CD4-positive, alpha-beta T cell treated with Interleukin-17A for 4 hours (primary cell): Measurements from ENCODE around the gene FGFRL1.

Experiments
- DNase-seq: peaks from one replicate; pipeline ENCODE4 v3.0.0-alpha.2; 2020; ENCODE audit warnings: mixed read lengths

FGFRL1 gene

DNA sequence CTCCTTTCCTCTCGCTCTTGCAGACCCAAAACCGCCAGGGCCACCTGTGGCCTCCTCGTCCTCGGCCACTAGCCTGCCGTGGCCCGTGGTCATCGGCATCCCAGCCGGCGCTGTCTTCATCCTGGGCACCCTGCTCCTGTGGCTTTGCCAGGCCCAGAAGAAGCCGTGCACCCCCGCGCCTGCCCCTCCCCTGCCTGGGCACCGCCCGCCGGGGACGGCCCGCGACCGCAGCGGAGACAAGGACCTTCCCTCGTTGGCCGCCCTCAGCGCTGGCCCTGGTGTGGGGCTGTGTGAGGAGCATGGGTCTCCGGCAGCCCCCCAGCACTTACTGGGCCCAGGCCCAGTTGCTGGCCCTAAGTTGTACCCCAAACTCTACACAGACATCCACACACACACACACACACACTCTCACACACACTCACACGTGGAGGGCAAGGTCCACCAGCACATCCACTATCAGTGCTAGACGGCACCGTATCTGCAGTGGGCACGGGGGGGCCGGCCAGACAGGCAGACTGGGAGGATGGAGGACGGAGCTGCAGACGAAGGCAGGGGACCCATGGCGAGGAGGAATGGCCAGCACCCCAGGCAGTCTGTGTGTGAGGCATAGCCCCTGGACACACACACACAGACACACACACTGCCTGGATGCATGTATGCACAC lies 13.6 kb downstream of the FGFRL1 start:
- DNase-seq, result no peak

DNA sequence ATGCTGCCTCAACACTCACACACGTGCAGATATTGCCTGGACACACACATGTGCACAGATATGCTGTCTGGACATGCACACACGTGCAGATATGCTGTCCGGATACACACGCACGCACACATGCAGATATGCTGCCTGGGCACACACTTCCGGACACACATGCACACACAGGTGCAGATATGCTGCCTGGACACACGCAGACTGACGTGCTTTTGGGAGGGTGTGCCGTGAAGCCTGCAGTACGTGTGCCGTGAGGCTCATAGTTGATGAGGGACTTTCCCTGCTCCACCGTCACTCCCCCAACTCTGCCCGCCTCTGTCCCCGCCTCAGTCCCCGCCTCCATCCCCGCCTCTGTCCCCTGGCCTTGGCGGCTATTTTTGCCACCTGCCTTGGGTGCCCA lies 14.7 kb downstream of the FGFRL1 start:
- peak; percentile 28 for DNase-seq

DNA sequence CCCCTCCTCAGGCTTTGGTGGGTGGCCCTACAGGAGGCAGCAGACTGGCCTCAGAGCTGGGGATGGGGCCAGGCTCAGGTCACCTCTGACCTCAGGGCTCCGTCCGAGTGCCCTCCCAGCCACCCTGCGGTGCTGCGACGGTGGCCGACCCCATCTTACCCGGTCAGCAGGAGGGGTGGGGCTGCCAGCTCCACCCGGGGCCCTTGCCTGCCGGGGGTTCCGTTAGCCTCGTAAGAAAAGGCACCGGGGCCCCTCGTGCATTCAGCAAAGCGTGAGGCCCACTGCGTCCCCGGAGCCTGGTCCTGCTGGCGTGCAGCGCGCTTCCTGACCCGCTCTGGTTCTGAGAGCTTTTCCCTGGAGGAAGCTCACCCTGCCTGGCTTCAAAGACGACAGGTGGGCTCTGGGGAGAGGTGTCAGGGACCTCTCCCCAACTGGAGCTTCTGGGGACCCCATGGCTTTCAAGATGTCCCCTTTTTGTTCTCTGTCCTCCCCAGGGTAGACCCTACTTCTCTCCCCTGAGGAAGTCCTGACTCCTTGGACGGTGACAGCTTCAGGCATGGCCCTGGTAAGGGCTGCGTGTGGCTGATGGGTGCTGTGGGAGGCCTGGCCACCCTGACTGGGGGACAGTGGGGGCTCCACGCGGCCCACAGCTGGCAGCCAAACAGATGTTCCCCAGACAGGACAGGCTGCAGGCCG lies 15.9 kb downstream of the FGFRL1 start:
- DNase-seq, result no peak

DNA sequence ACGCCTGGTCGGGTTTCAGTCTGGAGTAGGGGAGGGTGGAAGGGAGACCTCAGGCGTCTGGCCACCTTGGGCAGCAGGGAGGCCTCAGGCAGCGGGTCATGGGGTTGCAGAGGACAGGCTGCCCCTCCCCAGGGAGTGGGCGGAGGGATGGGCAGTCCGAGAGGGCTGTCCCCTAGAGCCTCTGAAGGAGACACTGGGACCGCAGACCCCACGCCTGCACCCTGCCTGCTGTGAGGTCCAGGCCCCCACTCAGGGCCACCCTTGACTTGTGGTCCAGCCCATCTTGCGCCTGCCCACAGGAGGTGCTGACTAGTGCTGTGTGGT lies 16.5 kb downstream of the FGFRL1 start:
- no peak for DNase-seq

DNA sequence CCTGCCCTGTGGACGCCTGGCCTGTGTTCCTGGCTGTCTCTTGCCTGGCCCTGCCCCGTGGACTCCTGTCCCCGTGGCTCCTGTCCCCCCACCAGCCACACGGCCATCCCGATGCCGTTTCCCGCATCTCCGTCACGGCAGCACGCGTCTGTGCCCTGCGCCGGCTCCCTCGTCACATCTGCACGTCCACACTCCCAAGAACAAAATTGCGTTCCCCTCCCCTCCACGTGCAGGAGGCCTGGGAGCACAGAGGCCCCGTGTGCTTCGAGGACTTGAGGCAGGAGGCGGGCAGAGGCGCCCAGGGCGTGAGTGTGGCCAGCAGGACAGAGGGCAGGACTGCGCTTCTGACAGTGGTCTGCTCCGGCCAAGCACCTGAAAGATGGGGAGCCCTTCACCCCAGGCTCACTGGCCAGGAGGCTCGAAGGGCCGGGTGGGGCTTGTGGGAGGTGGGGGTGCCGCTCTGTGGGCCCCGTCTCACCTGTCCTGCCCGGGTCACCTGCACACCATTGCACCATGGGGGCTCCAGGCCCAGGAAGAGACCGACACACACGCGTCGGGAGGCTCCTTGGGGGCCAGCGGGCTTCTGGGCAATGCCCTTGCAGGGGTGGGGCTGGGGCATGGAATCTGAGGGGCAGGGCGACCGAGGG lies 17.3 kb downstream of the FGFRL1 start:
- DNase-seq, result no peak

DNA sequence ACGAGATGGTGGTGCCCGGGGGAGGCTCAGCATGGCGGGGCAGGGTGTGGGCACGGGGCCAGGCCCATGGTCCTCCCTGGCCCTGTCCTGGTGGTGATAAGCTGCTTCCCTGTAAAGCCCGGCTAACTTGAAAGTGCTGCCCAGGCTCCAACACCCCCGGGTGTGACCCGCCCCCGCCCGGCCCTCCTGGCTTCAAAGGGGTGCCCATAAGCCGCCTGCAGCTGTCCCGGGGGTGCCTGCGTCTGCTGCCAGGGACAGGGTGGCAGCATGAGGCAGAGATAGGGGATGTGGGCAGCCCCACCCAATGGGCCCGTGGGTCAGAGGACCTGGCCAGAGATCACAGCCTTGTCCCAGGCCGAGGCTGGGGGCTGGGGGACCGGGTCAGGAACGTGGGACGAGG lies 18.1 kb downstream of the FGFRL1 start:
- DNase-seq, result no peak

DNA sequence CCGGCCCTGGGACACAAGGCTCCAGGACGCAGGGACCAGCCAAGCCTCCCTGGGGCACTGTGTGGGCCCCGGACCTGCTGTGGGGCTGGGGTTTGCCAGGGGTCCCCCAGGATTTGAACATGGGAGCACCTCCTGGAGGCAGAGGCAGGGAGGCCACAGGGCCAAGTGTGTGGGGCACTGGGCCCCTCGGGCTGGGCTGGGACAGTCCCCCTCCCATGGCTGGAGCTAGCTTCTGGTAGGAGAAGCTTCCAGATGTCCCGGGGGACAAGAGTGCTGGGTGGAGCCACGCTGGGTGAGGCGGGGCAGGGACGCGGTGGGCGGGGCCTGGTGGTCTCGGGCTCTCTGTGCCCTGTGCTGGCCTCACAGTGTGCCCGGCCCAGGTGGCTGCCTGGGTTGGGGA lies 18.6 kb downstream of the FGFRL1 start:
- DNase-seq, result no peak

DNA sequence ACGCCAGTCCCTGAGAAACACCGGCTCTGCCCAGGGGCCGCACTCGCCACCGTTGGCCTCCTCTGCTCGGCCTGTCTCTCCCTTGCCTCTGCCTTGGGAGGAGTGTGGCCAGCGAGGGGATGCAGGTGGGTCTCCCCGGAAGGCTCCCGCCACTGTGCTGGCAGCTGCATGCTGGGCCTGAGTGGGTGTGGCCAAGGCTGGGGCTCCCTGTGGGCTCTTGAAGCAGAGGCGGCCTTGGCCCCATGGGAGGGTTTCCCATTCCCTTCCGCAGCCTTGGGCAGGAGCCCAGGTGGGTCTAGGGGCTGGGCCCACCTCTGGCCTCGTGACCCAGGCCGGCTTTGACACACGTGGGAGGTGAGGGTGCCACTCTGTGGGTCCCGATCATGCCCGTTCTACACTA lies 19.1 kb downstream of the FGFRL1 start:
- no peak for DNase-seq

DNA sequence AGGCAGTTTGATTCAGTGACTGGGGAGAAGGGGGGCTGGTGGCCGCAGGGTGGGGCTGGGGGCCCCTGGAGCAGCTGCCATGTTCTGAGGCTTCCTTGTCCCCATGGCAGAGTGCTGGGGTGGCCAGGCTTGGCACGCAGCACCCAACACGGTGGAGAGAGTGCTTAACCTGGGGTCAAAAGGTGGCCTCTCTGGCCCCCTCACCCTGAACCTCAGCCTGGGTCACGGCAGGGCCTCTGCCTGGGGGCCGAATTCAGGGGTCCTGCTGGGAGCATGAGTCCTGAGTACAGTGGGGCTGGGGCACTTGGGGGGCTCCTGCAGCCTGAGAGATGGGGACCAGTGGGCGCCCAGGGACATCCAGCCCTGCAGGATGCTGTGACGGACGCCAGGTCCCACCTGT lies 19.9 kb downstream of the FGFRL1 start:
- DNase-seq, result no peak

DNA sequence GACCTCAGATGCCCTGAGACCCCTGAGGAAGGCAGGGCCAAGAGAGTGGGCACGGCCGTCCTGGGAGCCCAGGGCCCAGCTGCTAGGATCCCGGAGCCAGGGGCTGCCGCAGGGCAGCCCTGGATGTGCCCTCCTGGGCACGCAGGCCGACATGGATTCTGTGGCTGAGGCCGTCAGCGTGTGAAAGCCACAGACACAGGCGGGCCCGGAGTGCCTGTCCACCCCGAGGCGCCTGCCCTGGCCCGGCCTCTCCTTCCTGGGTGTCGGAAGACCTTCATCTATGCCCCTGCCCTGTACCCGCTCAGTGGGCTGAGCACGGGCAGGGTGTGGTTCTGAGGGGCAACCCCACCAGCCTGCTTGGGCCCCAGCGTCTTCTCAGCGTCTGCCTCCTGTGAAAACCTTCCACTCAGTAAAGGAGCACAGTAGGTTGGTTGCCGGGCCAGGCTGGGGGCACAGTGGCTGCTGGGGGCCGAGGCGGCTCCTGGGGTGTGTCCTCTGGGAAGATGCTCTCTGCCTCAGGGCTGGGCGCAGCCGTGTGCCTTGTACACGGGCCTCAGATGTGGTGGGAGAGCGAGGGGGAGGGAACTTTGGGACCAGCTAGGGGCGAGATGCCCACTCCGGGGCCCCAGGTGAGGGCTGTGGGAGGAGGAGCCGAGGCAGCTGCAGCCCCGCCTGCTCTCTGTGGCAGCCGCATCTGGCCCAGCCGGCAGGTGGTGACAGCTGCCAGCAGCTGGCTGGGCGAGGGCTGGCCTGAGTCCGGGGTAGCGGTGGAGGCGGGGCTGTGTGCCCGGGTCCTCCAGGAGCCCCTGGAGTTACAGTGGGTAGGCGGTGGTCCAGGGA lies 20.8 kb downstream of the FGFRL1 start:
- no peak for DNase-seq

DNA sequence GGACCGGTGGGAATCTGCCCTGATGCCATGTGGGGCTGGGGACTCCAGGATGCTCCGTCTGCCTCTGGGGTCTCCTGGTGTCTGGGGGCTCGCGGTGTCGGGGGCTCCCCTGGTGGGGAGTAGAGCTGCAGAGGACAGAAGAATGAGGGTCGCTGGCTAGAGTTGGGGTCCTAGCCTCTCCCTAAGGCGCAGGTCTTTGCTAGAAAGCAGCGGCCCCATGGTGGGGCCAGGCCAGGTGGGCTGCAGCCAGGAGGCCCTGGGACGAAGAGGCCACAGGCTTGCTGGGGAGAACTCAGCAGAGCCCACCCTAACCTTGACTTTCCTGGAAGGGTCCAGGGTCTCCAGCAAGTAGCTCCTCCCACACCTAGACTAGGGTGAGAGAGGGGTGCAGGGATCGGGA lies 21.4 kb downstream of the FGFRL1 start:
- no peak for DNase-seq

DNA sequence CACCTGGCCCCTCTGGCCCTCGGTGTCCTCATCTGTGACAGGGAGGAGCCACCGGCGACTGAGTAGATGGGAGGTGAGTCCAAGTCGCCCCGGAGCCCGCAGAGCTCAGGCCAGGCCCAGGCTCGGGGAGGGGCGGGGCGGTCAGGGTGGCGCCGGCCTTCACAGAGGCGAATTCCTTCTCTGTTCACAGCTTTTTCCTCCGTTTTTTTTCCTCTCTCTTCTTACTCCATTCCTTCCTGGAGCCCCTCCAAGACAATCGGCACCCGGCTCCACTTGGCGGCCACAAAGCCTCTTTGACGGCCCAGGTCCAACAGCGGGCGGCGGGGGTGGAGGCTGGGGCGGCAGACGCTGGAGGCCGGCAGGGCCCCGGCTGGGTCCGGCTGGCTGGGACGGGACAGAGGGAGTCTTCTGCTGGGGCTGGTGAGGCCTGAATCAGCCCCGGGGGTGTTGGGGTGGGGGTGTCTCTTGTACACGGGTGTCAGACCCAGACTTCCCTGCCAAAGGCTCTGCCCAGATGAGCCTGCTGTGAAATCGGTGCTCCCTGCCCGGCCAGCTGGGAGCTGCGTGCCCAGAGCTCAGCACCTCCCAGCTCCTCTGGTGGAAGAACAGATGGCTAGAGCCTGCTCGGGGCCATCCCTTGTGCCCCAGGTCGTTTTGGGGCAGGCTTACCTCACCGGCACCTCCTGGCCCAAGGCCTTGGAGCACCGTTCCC lies 22.6 kb downstream of the FGFRL1 start:
- DNase-seq, result no peak

DNA sequence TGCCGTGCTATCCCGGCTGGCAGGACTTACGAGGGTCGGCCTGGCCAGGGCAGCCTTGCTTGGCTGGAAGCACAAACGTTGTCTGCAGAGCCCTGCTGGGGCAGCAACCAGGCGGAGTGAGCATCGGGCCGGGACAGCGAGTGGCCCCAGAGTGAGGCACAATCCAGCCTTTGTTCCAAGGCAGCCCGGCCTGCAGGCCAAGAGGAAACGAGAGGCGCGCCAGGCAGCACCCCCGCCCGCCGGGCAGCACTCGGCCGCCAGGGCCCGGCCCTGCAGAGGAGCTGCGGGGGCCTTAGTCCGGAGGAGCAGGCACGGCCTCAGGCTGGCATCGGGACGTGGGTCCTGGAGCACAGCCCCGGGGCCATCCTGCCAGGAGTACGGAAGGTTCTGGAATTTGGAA lies 24.1 kb downstream of the FGFRL1 start:
- DNase-seq, result no peak

DNA sequence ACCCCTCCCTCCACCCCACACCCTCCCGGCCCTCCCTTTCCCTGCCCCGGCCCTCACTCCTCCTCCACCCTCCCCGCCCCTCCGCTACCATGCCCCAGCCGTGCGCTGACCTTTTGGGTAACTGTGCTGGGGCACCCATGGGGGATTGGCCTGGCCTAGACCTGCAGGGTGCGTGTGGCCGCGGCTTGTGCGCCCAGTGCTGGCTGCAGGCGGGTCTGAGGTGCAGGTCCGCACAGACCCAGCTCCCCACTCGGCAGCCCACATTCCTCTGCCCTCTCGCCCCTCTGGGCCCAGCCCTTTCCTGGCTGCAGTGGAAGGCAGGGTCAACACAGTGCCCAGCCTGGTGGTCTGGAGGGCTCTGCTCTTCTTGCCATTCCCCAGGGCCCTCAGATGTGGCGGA lies 24.7 kb downstream of the FGFRL1 start:
- DNase-seq, result no peak

DNA sequence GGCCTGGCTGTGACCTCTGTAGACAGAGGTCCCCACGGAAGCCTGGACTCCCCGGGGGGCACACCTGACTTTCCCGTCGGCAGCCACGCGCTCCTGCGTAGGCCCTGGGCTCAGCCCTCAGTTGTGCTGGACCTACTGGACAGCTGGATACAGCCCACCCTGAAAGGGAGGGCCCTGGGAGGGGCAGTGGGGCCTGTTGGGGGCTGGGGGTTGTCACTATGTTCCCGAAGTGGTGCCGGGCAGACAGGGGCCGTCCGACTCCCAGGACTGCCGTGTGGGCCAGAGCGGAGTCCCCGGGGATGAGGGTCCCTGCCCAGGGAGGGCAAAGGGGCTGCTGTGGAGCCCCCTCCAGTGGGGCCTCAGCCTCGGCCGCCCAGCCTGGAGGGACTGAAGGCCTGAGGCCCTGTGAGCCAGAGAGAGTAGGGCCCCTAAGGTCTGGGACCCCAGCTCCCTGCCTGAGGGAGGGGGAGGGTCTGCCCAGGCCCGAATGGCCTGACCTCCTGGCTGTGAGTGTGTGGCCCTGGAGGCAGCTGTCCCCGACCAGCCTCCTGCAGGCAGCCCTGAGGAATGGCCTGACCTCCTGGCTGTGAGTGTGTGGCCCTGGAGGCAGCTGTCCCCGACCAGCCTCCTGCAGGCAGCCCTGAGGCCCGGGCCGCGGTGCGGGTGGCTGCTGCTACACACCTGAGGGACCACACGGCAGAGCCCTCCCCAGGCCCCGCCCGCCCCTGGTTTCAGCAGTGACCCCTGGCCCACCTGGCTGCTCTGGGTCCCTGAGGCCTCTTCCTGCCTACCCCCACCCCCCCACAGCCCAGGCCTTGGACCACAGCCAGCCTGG lies 25.8 kb downstream of the FGFRL1 start:
- DNase-seq, result no peak

DNA sequence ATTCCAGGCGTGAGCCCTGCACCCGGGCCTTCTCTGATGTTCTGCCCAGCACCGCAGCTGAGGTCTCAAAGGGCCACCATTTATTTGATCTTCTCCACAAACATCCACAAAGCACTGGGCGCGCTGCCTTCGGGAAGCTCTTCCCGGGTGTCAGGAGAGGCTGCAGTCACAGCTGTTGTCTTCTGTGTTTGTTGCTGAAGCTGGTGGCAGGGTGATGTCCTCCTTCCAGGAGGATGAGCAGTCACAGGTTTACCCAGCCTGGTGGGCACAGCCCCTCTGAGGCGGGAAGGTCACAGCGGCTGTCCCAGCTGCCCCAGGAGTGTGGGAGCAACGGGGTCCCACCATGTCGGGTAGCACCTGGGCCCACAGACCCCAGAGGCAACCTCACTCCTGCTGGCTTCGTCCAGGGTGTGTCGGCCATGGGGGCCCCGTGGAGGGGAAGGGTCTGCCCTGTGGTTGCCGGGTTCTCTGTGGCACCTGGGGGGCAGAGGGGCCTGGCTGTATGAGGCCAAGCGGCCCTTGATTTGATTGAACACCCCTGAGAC lies 27.6 kb downstream of the FGFRL1 start:
- DNase-seq, result no peak

DNA sequence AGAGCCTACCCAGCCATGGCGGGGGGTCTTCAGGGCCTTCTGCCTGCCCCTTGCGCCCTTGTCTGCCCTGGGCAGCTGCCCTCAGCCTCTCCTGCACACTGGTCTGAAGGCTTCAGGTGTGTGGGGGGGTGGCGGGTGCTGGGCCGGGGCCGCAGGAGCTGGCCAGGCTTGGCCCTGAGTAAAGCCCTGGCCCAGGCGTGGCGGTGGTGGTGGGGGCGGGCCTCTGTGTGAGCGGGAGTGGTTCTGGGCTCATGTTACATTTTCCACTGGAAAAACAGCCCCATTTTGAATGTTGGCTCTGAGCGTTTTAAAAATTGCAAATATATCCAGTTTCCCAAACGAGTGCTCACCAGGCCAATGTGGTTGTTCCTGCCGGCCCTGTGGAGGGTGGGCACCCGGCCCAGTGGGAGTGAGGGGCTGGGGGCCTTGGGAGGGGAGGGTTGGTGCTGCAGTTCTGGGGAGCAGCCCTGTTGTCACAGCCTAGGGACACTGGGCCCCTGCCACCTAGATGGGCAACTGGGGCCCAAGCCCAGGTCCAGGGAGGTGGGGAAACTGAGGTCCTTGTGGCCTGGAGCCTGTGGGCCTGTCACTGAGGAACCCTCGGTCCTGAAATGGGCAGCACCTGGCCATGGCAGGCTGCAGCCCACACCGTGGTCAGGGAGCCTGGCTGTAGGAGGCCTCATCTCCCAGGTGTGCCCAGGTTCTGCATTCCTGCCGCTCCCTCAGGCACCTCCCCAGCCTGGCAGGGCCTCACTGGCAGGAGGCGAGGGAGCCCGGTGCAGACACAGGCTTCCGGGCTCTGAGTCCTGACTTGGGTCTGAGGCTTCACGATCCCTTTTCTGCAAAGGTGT lies 28.3 kb downstream of the FGFRL1 start:
- DNase-seq, result no peak

DNA sequence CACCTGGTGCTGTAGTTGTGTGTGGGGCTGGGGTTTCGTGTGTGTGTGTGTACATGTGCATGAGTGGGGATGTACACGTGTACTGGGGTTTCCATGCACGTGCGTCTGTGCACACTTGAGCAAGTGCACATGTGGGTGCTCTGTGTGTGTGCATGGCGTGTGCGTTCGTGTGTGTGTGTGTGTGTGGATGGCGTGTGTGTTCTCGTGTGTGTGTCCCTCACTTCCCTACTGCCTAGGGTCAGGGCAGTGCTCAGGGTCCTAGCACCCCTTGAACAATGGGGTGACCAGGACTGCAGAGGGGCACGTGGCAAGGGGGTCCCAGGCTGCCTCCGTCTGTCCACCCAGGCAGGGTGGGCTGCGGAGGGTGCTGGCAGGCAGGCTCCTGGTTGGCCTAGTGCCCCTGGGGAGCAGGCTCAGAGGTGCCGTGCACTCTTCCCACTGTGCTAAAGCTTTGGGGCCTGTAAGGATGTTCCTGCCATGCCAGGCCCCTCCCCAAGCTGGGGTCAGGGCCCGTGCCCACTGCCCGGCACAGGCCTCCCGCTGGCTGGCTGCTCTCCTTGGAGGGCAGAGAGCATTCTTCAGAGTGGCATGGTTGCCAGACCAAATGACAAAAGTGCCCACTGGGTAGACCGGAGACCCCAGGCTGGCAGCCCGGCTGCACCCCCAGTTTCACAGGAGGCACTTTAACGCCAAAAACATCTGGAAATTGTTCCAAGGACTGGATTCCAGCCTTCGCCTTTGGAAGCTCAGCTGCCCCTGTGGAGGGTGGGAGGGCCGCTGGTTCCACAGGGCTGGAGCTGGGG lies 29.1 kb downstream of the FGFRL1 start:
- DNase-seq, result no peak

DNA sequence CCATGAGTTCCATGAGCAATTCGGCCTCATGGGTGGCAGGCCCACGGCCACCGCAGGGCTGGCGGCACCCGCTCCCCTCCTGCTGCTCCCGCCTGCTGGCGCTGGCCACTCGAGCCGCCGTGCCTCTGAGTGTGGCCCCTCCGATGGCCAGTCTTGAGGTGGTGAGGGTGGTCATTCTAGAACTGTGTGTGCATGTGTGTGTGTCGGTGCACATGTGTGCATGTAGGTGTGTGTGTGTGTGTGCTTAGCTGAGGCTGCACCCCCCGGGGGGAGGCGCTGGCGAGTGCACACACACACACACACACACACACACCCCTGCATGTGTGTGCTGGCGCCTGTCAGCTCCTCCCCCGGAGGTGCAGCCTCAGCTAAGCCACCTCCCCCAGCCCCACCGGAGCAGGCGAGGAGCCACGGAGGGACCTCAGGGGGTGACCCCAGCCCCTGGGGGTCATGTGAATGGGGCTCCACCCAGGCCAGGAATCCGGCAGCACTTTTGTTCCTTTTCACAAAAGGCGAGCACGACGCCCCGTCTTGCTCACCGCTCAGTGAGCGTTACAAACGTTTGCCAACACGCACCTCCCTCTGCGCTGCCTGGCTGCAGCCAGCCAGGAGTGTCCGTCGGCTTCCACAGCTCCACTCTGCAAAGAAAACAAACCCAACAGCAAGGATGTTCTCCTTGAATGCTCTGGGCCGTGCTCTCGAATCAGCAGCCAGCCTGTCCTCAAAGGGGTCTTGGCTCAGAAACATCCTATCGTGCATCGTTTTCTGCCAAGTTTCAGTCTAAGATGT lies 29.9 kb downstream of the FGFRL1 start:
- DNase-seq, result no peak
